Measurements from ENCODE around the gene ZBTB7C. TPM values are rescaled to one million over a fixed set of nuclear protein-coding genes. Genes with fewer than 3 reads are reported as not detected.

Gene ZBTB7C
- total RNA-seq, 1 experiment from 2014 or later, result 0.84 TPM

DNA sequence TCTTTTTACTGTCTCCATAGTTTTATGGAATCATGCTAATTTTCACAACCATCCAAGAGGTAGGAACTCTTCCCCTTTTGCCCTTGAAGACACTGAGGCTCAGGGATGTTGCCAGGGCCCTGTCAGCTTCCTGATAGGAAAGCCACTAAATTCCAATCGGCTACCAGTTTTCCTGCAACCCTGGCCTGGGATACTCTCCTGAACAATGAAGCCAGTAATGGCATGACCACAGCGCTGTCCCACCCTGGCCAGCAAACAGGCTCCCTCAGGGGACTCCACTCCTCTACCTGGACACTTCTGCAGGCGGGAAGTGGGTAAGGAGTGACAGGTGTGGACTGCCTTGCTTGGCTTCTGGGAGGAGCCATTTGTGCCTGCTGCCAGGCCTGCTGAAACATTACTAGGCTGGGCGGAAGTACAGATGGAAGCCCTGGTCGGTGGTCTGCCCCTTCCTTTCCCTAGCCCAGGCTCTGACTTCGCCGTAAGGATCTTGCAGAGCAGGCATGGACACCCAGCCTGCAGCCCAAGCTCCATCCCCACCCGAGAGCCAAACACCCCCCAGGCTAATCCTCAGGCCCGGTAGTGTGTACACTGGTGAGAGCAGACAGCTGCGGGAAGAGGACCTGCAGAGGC, 400.0 kb downstream of the ZBTB7C start:
- DNase-seq (ENCODE audit: low read depth), result no peak
- in situ Hi-C loops (cut with HindIII; ENCODE audit: low pct_unique_long_range_greater_than_20kb, low sequenced_read_pairs), result no loop called here

DNA sequence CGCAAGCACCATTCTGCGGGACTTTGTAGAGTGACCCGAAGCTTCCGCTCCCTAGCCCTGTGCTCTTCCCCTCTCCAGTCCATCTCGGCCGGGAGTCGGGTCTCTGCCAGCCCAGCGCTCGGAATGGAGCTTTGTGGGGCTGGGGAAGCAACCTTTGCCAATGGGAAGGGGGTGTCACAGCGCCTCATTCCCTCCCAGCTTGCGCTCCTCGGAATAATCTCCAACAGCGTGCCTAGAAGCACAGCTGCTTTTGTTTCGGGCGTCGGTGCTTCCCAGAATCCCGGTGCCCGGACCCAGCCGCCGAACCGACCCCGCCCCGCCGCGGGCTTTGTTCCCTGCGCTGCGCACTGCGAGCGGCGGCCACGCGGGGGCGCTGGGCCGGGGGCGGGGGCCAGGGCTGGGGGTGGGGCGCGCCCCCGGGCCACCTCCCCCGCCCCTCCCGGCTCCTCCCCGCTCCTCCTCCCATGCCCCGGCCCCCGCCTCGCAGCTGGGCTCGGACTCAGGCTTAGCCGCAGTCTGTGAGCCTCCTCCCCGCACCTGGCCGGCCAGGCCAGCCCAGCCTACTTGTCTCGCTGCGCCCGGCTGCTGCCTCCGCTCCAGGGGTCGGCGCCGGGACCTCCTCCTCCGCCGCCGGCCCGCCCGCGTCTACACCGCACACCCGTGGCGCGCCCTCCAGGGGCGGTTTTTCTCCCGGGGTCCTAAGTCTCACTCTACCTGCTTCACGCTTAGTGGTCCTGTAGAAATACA, 401.1 kb downstream of the ZBTB7C start:
- peak; percentile 47 for DNase-seq (ENCODE audit: low read depth)
- in situ Hi-C loops (cut with HindIII; ENCODE audit: low pct_unique_long_range_greater_than_20kb, low sequenced_read_pairs), result no loop called here

DNA sequence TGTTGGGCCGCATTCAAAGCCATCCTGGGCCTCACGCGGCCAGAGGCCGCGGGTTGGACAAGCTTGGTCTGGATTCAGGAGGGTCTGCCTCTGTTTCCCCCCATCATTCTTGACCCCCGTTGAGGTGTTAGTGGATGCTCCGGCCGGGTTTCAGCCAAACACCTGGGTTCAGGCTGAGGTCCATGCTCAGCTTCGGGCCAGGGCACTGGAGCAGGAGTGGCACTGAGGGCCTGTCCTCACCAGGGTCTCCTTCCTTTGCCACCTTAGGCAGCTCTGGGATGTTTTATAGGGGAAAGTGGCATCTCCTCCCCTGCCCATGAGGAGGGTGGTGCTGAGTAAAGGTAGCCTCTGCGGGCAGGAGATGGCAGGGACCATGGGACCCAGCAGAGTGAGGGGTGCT, 401.8 kb downstream of the ZBTB7C start:
- in situ Hi-C loops (cut with HindIII; ENCODE audit: low pct_unique_long_range_greater_than_20kb, low sequenced_read_pairs), result no loop called here
- no peak for DNase-seq (ENCODE audit: low read depth)

DNA sequence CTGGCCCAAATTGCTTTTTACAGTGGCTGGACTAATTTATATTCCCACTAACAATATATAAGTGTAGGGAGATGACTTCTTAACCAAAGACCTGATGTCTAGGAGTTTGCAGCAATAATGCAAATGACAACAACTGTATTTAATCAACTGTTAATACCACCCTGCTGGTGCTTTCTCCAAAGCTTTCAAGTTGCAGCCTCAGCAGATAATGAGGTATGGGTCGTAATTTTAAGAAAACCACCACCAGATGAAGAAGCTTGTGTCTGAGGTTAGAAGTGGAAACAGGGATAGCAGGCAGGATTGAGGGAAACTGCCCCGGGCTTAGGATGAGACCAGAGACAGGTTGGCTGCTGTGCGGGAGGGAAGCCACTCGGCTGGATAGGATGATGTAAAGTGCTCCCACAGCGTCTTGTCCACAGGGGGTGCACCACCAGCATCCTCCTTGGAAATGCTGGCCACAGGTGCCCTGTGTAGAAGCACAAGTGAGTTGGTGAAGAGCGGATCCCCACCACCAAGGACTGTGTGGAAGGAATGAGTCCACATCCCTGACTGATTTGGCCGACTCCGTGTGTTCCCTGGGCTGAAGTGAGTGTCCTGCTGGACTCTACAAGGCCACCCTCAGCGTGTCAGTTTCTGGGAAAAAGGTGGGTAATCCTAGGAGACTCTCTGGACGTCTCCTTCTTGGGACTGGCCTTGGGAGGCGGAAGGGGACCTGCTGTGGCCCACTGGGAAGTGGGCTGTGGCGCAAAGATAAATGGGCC, 402.6 kb downstream of the ZBTB7C start:
- in situ Hi-C loops (cut with HindIII; ENCODE audit: low pct_unique_long_range_greater_than_20kb, low sequenced_read_pairs), result no loop called here
- DNase-seq (ENCODE audit: low read depth), result no peak

DNA sequence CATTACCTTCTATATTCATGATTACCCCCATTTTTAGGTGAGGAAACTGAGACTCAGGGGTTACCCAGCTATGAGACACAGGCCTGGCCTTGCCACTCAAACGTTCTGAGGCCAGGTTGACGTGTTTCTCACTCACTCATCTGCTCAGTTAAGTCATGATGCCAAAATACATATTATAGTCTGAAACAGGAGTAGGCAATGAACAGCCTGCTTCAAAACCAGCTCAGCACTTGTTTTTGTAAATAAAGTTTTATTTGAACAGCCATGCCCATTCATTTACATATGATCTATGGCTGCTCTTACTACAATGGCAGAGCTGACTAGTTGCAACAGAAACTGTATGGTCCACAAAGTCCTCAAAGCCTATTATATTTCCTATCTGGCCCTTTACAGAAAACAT, 404.6 kb downstream of the ZBTB7C start:
- DNase-seq (ENCODE audit: low read depth), result no peak
- in situ Hi-C loops (cut with HindIII; ENCODE audit: low pct_unique_long_range_greater_than_20kb, low sequenced_read_pairs), result no loop called here

DNA sequence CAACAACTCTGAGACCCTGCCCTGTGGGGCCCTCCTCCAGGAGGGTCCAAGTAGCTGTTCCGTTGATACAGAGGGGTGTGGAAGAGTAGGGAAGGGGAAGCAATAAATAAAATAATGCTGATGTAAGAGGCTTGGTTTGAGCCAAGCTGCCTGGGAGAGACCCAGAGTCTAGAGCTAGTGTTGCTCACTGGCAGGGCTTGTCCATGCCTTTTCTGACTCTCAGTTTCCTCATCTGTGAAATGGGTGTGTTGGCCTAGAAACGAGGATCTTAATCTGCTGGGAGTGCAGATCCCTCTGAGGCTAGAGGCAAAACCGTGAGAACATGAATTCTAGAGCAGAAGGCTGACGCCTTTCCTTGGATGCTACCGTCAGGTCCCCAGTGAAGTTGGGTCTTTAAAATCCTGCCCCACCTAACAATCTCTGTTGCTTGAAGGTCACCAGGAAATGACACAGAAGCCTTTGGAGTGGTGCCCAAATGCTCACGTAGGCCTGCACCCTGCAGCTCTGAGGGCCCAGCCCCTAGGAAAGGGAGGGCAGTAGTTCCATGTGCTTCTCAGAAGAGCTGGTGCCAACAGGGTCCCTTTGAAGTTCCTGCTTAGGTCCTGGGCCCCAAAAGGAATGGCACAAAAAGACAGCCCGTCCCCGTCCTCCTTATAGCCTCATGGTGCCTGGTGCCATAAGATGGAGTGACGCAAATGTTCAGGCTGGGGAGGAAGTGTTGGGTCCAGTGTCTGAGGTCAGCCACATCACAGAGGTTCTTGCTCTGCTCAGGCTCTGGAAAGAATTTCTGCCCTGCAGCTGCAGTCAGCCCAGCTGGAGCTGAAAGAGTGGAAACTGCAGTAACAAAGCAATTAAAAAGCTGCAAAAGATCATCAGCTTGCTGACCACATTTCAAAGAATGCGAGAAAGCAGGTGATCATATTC, 405.5 kb downstream of the ZBTB7C start:
- DNase-seq (ENCODE audit: low read depth), result peak; percentile 65

DNA sequence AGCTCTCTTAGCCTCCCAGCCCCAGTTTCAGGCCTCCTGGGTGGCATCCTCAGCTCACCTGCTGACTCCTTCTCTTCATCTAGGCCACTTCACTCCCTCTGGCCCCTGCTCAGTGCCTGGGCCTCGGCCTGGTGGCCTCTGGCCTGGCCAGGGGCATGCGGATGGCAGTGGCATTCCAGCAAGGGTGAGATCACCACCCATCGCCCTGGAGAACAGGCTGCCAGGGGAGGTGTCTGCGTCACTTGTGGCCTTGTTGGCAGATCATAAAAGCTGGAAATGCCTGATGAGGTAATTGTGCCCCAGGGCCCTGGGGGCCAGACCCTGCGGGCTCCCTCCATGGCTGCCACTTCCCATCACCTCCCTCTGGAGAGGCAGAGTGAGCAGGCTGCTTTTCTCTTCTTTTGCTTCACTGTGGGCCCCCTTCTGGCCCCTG, 406.2 kb downstream of the ZBTB7C start:
- DNase-seq (ENCODE audit: low read depth), result peak; percentile 82
- in situ Hi-C loops (cut with HindIII; ENCODE audit: low pct_unique_long_range_greater_than_20kb, low sequenced_read_pairs), result no loop called here

More for the DNA sequence above, 405.5 kb downstream of the ZBTB7C start:
- in situ Hi-C loops (cut with HindIII; ENCODE audit: low pct_unique_long_range_greater_than_20kb, low sequenced_read_pairs), result no loop called here

DNA sequence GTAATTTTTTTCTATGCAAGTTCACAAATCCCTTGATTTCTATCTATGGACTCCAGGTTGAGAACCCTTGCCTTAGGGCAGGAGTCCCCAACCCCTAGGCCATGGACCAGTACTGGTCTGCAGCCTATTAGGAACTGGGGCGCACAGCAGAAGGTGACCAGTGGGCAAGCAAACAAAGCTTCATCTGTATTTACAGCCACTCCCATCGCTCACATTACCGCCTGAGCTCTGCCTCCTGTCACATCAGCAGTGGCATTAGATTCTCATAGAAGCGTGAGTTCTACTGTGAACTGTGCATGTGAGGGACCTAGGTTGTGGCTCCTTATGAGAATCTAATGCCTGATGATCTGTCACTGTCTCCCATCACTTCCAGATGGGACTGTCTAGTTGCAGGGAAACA, 408.5 kb downstream of the ZBTB7C start:
- no peak for DNase-seq (ENCODE audit: low read depth)
- in situ Hi-C loops (cut with HindIII; ENCODE audit: low pct_unique_long_range_greater_than_20kb, low sequenced_read_pairs), result no loop called here

DNA sequence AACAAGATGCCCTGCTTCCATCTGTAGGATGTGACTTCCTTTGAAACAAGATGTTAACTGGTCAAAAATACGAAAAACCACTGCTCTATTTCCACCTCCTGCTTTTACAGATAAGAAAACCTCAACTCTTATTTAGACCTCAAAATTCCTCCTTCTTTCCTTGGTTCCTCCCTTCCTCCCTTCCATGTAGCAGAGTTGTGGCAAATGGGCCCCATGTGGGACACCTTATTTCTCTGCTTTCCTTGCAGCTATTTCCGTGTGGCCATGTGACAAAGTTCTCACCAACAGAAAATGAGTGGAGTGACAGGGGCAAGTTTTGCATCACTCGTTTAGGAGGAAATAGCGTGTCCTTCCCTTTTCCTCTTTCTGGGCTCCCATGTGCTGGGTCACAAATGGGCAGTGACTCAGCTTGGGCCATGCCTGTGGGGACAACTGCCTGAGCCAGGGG, 409.4 kb downstream of the ZBTB7C start:
- in situ Hi-C loops (cut with HindIII; ENCODE audit: low pct_unique_long_range_greater_than_20kb, low sequenced_read_pairs), result no loop called here
- no peak for DNase-seq (ENCODE audit: low read depth)

DNA sequence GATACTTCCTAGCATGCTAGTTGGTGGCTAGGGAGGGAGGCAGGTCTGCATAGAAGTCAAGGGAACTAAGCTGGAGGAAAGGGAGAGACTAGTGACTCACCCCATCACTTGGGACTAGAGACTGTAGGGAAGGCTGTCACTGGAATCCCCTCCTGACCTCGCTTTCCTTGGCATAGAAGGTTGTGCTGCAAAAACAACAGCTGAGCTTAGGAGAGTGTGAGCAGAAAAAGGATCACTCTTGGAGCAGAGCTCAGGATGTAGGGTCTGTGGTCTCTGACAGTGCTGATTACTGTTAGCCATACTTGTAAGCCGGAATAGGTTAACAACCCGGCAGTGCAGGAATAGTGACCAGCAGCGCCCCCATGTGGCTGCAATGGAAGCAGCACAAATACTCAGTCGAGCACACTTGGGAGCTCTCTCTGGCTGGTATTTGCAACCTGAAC, 411.8 kb downstream of the ZBTB7C start:
- in situ Hi-C loops (cut with HindIII; ENCODE audit: low pct_unique_long_range_greater_than_20kb, low sequenced_read_pairs), result no loop called here
- DNase-seq (ENCODE audit: low read depth), result no peak

DNA sequence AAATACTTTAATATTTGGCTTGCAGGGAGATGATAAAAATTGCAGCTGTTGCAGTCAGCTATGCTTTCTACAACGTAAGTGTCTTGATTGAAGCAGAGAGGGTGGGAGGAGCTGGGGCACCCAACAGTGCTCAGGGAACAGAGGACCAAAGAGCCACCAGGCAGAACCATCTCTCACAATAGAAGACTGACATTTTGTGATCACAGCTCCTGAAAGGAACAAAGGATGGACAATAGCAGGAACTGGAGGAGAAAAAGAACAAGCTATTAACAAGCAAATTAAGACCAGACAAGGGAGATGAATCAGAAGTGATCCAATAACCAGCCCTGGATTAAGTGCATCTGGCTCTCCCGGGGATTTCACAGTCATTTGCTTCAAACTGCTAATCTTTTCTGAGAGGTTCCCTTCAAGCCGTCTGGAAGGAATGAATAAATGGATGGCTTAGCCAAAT, 413.1 kb downstream of the ZBTB7C start:
- in situ Hi-C loops (cut with HindIII; ENCODE audit: low pct_unique_long_range_greater_than_20kb, low sequenced_read_pairs), result no loop called here

DNA sequence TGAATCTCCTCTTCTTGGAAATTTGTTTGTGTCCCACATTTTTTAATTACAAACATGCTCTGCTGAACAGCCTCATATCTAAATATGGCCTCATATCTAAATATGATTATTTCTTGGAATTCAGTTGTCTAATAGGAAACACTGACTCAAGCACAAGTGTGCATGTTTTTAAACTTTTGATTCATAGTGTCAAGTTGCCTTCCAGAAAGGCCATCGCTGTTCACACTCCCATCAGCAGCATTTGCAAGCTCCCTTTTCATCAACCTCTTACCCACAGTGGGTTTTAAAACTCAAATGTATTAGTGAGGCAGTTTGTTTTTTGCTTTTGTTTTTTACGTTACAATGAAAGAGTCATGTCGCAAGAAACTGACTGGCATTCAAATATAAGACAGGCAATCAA, 413.5 kb downstream of the ZBTB7C start:
- in situ Hi-C loops (cut with HindIII; ENCODE audit: low pct_unique_long_range_greater_than_20kb, low sequenced_read_pairs), result no loop called here

More for the DNA sequence above, 413.1 kb downstream of the ZBTB7C start:
- DNase-seq (ENCODE audit: low read depth), result no peak

DNA sequence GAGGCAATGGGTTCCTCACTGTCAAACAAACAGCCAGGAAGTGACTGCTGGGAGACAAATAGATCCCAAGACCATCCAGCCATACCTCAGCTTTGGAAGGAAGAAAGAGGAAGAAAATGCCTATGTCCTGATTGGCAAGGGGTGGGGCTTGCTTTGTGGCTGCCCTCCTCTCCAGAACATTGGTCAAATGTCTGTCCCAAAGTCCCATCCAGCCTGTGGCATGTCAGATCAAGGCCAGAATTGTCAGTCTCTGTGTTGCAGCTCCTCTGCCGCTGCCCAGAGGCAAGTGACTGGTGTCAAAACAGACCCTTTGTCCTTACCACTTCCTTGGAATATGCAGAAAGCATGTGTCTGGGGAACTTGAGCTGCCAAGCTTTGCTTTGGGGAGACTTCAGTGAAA, 415.8 kb downstream of the ZBTB7C start:
- in situ Hi-C loops (cut with HindIII; ENCODE audit: low pct_unique_long_range_greater_than_20kb, low sequenced_read_pairs), result no loop called here
- DNase-seq (ENCODE audit: low read depth), result no peak

More for the DNA sequence above, 413.5 kb downstream of the ZBTB7C start:
- no peak for DNase-seq (ENCODE audit: low read depth)

DNA sequence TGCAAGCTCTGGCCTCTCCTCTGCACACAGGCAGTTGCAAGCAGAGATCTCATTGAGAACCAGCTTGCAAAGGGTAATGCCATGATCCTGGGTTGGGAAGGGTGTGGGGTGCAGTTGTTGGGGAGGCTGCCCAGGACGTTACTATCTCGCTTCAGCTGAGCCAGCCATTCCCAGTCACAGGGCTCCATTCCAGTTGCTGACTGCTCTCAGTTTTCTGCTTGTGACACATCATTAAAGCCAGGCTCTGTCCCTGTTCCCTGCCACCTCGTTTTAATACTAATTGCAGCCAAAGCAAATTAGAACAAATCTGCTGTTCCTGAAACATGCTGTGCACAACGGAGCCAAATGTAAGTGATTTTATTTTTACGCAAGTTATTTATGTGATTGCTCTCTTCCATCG, 416.2 kb downstream of the ZBTB7C start:
- in situ Hi-C loops (cut with HindIII; ENCODE audit: low pct_unique_long_range_greater_than_20kb, low sequenced_read_pairs), result no loop called here
- no peak for DNase-seq (ENCODE audit: low read depth)

DNA sequence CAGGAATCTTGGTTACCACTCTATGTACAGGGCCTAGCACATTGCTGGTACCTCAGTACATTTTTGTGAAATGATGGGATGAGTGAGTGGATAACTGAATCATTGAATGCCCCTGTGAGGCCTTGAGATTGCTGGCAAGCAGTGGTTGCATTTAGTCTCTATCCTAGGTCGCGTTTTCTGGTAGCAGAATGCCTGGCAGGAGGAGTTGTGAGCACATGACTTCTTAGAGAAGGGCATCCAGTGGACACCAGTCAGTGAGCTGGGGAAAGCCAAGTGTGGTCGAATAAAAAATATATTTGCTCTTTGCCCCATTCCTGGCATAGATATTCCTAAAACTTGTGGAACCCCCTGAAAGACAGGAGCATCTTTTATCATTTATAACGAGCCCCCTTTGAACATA, 416.9 kb downstream of the ZBTB7C start:
- DNase-seq (ENCODE audit: low read depth), result no peak
- in situ Hi-C loops (cut with HindIII; ENCODE audit: low pct_unique_long_range_greater_than_20kb, low sequenced_read_pairs), result no loop called here

DNA sequence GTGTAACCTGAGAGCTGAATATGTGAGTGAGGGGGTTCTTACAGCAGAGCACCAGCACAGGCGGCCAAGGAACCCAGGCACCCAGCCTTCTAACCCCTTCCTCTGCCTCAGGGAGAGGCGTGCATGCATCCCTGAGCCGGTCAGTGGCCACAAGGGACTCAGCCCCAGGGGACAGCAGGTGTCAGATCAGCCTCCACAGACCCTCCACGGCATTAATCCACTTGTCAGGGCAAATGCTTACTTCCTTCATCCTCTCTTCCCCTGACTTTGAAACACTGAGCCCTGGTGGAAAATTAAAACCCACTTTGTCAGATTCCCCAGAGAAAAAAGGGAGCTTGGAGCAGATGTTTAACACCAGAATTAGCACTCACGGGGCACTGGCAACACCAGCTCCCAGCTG, 418.2 kb downstream of the ZBTB7C start:
- in situ Hi-C loops (cut with HindIII; ENCODE audit: low pct_unique_long_range_greater_than_20kb, low sequenced_read_pairs), result no loop called here
- DNase-seq (ENCODE audit: low read depth), result no peak

DNA sequence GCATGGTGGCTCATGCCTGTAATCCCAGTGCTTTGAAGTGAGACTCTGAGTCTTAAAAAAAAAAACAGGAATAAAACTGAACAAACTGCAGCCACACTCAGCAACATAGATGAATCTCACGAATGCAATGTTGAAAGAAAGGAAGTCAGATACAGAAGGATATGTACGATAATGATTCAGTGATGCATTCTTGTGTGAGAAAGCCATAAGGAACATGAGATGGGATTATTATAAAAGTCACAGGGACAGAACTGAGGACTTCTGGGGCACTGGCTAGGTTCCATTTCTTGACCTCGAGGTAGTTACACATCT, 421.8 kb downstream of the ZBTB7C start:
- in situ Hi-C loops (cut with HindIII; ENCODE audit: low pct_unique_long_range_greater_than_20kb, low sequenced_read_pairs), result no loop called here

More for the DNA sequence above, 421.8 kb downstream of the ZBTB7C start:
- no peak for DNase-seq (ENCODE audit: low read depth)
